ENCODE data around the gene SLC7A8.

DNA sequence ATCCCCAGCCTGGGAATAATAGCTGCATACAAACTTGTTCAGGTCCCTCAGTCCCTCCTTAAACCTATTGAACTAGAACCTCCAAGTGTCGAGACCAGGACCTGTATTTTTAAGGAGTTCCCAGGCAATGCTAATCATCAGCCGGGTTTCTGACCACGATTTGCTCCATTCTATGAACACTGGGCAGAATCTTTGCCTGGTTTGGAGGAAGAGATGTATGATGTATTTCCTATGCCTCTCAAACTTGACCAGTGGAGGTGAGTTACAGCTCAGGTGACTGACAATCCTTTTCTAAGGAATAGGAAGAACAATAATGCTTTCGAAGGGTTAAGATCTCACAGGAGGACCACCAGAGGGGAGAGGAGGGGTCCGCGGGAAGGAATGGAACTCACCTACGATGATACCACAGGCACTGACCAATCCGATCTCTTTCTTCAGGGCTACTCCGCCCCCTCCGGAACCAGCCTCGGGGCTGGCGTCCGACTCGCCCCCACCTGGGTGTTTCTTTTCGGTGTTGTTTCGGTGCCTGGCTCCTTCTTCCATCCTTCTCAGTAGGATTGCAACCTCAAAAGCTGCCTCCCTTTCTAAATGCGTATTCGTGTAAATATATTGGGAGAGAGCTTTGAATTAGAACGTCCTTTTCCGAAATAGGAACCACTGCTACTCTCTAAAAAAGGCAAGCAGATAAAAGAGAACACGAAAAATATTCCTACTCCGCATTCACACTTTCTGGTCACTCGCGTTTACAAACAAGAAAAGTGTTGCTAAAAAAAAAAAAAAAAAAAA lies 895 bp downstream of the SLC7A8 start:
- TF ChIP-seq RAD21 (IDR thresholded peaks at IDR 0.05; ENCODE audit: low read depth) (no peak), TEAD4 (IDR thresholded peaks at IDR 0.05) (no peak), CREB1 (IDR thresholded peaks at IDR 0.05; ENCODE audit: low read depth) (no peak), EP300 (IDR thresholded peaks at IDR 0.05; ENCODE audit: borderline replicate concordance) (no peak), EGR1 (IDR thresholded peaks at IDR 0.05) (no peak), CEBPB (IDR thresholded peaks at IDR 0.05) (no peak)

Data from Ishikawa (cell line).